HG03159 (cell line): ENCODE data around the gene BRAT1.

Source experiments
- ATAC-seq: cut with Tn5 transposase; IDR thresholded peaks from one replicate; pipeline ENCODE4 v1.9.1; 2021; ENCODE audit warnings: mild to moderate bottlenecking, moderate library complexity; ENCODE audit not compliant: unreplicated experiment

BRAT1 gene

DNA sequence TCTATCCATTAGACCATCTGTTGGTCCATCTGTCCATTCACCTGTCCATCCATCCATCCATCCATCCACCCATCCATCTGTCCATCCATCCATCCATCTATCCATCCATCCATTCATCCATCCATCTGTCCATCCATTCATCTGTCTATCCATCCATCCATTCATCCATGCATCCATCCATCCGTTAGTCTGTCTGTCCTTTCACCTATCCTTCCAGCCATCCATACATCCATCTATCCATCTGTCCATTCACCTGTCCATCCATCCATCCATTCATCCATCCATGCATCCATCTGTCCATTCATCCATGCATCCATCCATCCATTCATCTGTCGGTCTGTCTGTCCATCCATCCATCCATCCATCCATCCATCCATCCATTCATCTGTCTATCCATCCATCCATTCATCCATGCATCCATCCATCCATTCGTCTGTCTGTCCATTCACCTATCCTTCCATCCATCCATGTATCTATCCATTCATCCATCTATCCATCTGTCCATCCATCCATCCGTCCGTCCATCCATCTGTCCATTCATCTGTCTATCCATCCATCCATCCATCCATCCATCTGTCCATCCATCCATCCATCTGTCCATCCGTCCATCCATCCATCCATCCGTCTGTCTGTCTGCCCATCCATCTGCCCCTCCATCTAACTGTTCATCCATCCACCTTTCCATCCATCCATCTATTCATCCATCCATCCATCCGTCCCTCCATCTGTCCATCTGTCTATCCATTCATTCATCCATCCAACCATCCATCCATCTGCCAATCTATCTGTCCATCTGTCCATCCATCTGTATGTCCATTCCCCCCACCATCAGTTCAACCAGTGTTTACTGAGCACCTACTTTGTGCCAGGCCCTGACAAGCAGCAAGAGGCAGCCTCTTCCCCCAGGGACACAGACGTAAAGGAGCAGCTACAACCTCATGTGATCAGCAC lies 40.6 kb downstream of the BRAT1 start:
- no peak for ATAC-seq

- ATAC-seq, result no peak
These were observed 41.6 kb downstream of the BRAT1 start for GRCh38 chr7:2513702-2514101.

- no peak for ATAC-seq
These were observed 42.6 kb downstream of the BRAT1 start for GRCh38 chr7:2512713-2513112.

GRCh38 chr7:2512179-2512661 lies 43.1 kb downstream of the BRAT1 start:
- no peak for ATAC-seq

DNA sequence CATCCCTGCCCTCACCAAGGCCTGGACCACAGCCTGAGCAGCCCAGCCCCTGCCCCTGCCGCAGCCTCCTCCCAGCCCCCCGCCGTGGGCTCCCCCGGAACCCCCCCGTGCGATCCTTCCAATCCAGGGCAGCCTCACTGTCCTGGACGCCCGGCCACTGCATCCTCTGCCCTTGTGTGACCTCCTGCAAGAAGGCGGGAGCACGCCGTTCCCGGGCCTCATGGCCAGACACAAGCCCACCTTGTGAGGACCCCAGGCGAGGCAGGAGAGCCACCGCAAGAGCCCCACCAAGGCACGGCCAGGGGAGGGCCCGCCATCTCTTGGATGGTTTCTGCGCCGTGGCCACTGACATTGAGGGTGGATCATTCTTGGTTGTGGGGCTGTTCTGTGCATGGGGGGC lies 43.6 kb downstream of the BRAT1 start:
- no peak for ATAC-seq

DNA sequence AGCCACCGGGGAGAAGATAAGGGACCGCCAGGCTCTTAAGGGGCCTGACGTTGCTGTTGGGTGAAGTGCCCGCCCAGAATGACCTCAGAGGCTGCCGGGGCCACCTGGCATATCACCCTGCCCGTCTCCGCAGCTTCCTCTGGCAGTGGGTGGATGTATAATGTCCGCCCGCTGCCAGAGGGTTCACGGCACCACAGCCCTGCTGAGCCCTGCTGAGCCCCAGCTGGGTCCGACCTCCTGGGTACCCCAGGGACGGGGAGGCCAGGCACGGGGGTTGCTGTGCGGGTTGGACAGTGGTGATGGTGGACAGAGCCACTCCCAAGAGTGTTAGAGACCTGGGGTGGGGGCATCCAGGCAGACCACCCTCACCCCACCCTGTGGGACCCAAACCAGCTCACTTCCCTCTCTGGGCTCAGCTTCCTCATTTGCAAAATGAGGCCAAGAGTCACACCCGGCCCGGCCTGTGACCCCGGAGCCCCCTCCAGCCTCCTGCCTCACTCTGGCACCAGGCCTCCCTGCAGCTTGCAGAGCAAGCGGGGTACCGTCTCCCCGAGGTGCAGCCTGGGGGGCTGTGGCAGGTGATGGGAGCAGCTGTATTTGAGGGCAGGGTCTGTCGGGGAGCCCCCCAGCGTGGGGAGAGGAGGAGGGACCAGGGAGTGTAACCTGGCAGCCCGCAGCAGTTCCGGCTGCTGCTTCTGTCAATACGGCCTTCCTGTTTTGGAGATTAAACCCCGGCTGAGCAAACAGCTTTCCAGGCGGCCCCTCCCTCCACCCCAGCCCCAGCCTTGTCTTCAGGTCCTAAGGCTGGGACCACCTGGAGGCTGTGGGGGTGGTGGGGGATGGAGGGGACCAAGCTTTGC lies 44.2 kb downstream of the BRAT1 start:
- peak; percentile 28 for ATAC-seq

- no peak for ATAC-seq
These were observed 45.1 kb downstream of the BRAT1 start for GRCh38 chr7:2510130-2510776.

- ATAC-seq, result no peak
These were observed 45.9 kb downstream of the BRAT1 start for GRCh38 chr7:2509298-2509906.

GRCh38 chr7:2508327-2509215 lies 46.8 kb downstream of the BRAT1 start:
- ATAC-seq, result no peak

GRCh38 chr7:2507917-2508306 lies 47.4 kb downstream of the BRAT1 start:
- ATAC-seq, result no peak

- ATAC-seq, result no peak
These were observed 48.0 kb downstream of the BRAT1 start for GRCh38 chr7:2507208-2507916.

DNA sequence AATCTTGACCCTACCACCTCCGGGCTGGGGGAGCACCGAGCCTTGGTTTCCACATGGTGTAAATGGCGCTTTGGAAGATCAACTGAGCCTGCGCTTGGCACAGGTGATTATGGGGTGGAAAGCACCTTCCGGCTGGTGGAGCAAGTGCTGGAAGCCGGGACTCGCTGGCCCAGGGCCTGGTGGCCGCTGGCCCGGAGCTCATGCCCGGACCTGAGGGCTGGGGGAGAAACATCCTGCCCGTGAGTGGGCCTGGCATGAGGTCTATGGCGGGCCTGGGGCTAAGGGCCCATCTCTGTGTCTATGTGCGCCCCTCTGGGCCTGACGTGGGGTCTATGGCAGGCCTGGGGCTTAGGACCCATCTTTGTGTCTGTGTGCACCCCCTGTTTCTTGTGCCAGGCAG lies 49.9 kb downstream of the BRAT1 start:
- ATAC-seq, result no peak

DNA sequence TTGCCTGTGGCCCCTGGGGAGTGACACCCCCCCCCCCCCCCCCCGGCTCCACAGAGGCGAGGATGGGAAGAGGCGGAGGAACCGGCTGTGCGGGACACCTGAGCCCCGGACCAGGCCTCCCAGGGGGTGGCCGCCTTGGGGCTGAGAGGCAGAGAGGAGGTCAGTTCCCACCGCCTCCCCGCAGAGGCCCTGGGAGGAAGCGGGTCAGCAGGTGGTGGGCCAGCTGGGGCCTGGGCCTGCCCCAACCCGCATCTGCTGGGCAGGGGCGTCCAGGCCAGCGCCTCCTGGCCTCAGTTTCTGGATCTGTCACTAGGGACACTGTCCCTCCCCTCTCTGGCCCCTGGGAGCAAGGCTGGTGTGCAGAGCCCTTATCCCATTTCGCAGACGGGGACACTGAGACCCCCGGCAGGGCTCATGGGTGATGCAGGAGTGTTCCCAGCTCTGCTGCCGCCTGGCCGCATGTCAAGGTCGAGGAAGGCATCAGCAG lies 50.4 kb downstream of the BRAT1 start:
- ATAC-seq, result no peak

DNA sequence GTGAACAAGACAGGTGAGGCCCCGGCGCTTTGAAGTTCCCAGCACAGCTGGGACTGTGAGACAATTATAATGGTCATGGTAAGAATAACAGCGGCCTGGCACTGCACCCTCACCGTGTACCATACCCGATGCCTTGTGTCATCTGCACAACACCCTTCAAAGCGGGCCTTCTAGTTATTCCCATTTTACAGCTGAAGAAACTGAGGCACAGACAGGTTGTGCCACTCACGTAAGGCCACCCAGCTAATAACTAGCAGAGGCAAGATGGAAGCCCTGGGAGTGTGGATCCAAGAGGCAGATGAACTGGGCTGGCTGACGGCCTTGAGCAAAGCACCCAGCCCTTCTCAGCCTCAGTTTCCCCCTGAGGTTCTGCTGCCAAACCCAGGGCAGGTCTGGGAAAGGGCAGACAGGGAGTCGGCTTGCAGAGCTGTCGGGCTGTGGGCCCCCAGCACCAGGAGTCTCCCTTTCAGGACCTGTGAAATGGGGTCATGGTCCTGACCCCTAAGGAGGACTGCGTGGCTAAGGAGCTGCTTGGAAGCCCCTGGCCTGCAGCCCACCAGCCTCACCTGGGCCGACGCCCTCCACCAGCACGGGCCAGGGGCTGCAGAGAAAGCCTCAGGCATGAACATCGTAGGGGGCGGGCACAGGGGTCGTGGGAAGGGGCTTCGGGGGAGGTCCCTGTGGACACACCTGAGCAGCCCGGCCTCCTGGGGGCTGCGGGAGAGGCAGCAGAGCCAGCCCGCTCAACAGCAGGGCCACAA lies 51.0 kb downstream of the BRAT1 start:
- no peak for ATAC-seq

GRCh38 chr7:2503056-2503941 lies 52.0 kb downstream of the BRAT1 start:
- no peak for ATAC-seq

GRCh38 chr7:2502647-2502966 lies 52.7 kb downstream of the BRAT1 start:
- no peak for ATAC-seq

DNA sequence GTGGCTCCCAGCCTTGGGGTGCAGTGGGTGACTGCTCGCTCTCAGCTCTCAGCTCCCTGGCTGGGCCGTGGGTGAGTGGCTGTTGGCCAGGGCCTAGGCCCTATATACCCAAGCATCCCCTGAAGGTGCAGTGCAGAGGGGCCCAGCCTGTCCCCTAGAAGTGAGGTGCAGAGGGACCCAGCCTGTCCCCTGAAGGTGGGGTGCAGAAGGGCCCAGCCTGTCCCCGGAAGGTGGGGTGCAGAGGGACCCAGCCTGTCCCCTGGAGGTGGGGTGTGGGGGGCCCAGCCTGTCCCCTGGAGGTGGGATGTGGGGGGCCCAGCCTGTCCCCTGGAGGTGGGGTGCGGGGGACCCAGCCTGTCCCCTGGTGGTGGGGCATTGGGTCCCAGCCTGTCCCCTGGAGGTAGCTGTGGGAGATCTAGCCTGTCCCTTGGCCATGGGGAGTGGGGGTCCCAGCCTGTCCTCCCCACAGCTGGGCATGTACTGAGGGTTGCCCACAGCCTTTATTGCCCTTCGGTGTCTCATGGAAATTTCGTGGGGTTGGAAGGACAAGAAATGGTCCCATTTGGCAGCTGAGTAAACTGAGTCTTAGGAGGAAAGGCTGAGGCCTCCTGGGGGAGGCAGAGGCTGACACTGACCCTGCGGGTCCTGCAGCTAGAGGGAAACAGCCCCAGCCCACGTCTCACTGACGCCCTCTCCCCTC lies 53.2 kb downstream of the BRAT1 start:
- ATAC-seq, result no peak
